IPS-15b (cell line): Measurements from ENCODE around the gene CCDC174.

Source experiments
- H3K27me3 ChIP-seq: one replicate; pipeline ENCODE4 v1.6.1; 2013; ENCODE audit warnings: low read length; ENCODE audit not compliant: control insufficient read depth, insufficient read depth
- H3K36me3 ChIP-seq: one replicate; pipeline ENCODE4 v1.6.1; 2013; ENCODE audit warnings: low read length; ENCODE audit not compliant: control insufficient read depth, insufficient read depth
- H3K4me1 ChIP-seq: one replicate; pipeline ENCODE4 v1.6.1; 2013; ENCODE audit warnings: mild to moderate bottlenecking, low read length; ENCODE audit not compliant: control insufficient read depth, insufficient read depth
- H3K4me3 ChIP-seq: one replicate; pipeline ENCODE4 v1.5.1; 2013; ENCODE audit warnings: low read depth, low read length
- H3K9ac ChIP-seq: one replicate; pipeline ENCODE4 v1.6.1; 2013; ENCODE audit warnings: low read depth, mild to moderate bottlenecking, low read length
- H3K9me3 ChIP-seq: one replicate; pipeline ENCODE4 v1.6.1; 2013; ENCODE audit warnings: mild to moderate bottlenecking, low read length; ENCODE audit not compliant: control insufficient read depth, insufficient read depth

The CCDC174 gene

GRCh38 chr3:14664170-14664569, 12.6 kb downstream of the CCDC174 start:
- Histone ChIP-seq H3K9me3 (no peaks in the 10 kb centered on the region), H3K36me3 (peaks cover 45% of the 10 kb centered on the region), H3K27me3 (no peaks in the 10 kb centered on the region), H3K9ac (no peak overlapping the region), H3K4me1 (no peaks in the 10 kb centered on the region), H3K4me3 (no peak overlapping the region)

- H3K9me3 ChIP-seq, result no peaks in the 10 kb centered on the region
- no peaks in the 10 kb centered on the region for H3K4me1 ChIP-seq
- H3K36me3 ChIP-seq, result peaks cover 14% of the 10 kb centered on the region
- no peaks in the 10 kb centered on the region for H3K27me3 ChIP-seq
- H3K9ac ChIP-seq, result no peak overlapping the region
- no peak overlapping the region for H3K4me3 ChIP-seq
Measured at GRCh38 chr3:14672588-14672987, 21.0 kb downstream of the CCDC174 start.

- no peaks in the 10 kb centered on the region for H3K4me1 ChIP-seq
- no peak within 1 kb of the TSS for H3K4me3 ChIP-seq
- peaks cover 9% of the 10 kb centered on the region for H3K36me3 ChIP-seq
- H3K9me3 ChIP-seq, result no peaks in the 10 kb centered on the region
- H3K27me3 ChIP-seq, result no peaks in the 10 kb centered on the region
- H3K9ac ChIP-seq, result no peak within 1 kb of the TSS
Measured at GRCh38 chr3:14674841-14675240, 23.3 kb downstream of the CCDC174 start, which contains the start of gene C3orf20. Gene C3orf20, plus strand, starts transcription at chr3:14675141. Its CDS starts 7,573 bp downstream, at chr3:14682714.

- Histone ChIP-seq H3K9me3 (no peaks in the 10 kb centered on the region), H3K4me1 (no peaks in the 10 kb centered on the region), H3K4me3 (no peak overlapping the region)
Measured at GRCh38 chr3:14676881-14677280, 25.3 kb downstream of the CCDC174 start.

DNA sequence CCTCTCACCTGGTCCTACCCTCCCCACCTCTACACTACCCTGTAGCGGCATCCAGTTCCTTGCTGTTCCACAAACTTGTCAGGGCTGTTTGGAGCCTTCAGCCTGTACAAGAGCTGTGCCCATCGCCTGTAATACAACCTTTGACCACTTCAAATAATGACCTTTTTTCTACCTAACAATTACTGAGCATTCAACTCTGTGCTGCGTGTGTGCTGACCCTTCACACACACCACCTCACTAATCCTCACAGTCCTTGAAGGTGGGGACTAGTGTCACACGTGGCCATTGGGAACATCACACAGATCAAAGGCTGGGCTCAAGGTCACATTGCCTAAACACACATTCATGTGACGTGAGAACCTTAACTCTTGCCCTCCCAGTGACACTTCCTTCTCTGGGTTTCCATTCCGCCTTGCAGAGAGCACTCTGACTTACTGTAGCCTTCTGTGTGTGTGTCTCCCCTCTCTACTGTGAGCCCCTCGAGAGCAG, 26.5 kb downstream of the CCDC174 start:
- Histone ChIP-seq H3K4me1 (no peaks in the 10 kb centered on the region), H3K9ac (no peak overlapping the region), H3K4me3 (no peak overlapping the region), H3K9me3 (no peaks in the 10 kb centered on the region), H3K27me3 (no peaks in the 10 kb centered on the region), H3K36me3 (no peaks in the 10 kb centered on the region)

More at GRCh38 chr3:14676881-14677280, 25.3 kb downstream of the CCDC174 start:
- H3K36me3 ChIP-seq, result peaks cover 4% of the 10 kb centered on the region
- no peaks in the 10 kb centered on the region for H3K27me3 ChIP-seq
- H3K9ac ChIP-seq, result no peak overlapping the region

DNA sequence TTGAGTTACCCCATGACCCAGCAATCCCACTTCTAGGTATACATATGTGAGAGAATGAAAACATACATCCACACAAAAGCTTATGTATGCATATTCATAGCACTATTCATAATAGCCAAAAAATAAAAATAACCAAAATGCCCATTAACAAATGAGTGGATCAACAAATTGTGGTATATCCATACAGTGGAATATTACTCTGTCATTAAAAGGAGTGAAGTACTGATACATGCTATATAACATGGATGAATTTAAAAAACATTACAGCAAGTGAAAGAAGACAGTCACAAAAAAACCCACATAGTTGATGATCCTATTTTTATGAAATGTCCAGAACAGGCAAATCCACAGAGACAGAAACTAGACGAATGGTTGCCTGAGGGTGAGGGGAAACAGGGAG, 28.6 kb downstream of the CCDC174 start:
- Histone ChIP-seq H3K9me3 (no peaks in the 10 kb centered on the region), H3K4me1 (no peaks in the 10 kb centered on the region), H3K4me3 (no peak overlapping the region), H3K36me3 (no peaks in the 10 kb centered on the region), H3K9ac (no peak overlapping the region), H3K27me3 (no peaks in the 10 kb centered on the region)

DNA sequence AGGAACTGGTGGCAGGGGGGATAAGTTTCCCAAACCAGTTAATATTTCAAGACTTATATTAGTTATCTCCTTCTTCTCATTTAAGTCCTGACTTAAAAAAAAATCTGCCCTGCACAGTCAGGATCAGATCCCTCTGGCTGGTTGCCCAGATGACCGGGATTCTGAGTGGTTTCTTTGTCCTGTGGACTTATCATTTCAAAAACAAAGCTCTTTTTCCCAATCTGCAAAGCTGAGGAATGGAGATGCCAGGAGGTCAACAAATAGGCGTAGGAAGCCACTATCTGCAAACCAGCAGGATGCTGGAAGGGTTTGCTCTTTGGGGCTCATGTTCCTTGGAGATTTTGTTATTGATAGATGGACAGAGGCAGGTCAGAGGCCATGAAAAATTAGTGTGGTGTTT, 29.2 kb downstream of the CCDC174 start:
- H3K27me3 ChIP-seq, result no peaks in the 10 kb centered on the region
- no peak overlapping the region for H3K4me3 ChIP-seq
- H3K9ac ChIP-seq, result no peak overlapping the region
- H3K9me3 ChIP-seq, result no peaks in the 10 kb centered on the region
- H3K36me3 ChIP-seq, result no peaks in the 10 kb centered on the region
- H3K4me1 ChIP-seq, result no peaks in the 10 kb centered on the region

DNA sequence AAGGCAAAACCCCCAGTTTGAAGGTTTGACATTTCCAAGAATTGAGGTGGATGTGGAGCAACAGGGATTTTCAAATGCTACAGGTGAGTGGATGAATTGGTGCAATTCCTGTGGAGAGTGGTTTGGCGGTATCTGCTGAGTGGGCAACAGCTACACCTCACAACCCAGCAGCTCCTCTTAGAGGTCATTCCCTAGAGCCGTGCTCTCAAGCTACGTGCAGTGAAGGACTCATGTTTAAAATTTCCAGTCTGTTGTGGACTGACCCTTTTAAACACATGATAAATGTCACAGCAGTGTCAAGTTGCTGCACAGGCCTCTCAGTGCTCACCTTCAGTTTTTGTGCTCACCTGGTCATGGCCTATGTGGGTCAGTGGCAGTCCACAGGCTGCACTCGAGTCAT, 32.9 kb downstream of the CCDC174 start:
- Histone ChIP-seq H3K27me3 (no peaks in the 10 kb centered on the region), H3K4me1 (no peaks in the 10 kb centered on the region), H3K9ac (no peak overlapping the region), H3K36me3 (no peaks in the 10 kb centered on the region), H3K4me3 (no peak overlapping the region), H3K9me3 (no peaks in the 10 kb centered on the region)

- Histone ChIP-seq H3K9me3 (no peaks in the 10 kb centered on the region), H3K36me3 (no peaks in the 10 kb centered on the region), H3K9ac (no peak overlapping the region), H3K4me3 (no peak overlapping the region), H3K27me3 (no peaks in the 10 kb centered on the region), H3K4me1 (no peaks in the 10 kb centered on the region)
Measured at GRCh38 chr3:14685179-14685578, 33.6 kb downstream of the CCDC174 start.

DNA sequence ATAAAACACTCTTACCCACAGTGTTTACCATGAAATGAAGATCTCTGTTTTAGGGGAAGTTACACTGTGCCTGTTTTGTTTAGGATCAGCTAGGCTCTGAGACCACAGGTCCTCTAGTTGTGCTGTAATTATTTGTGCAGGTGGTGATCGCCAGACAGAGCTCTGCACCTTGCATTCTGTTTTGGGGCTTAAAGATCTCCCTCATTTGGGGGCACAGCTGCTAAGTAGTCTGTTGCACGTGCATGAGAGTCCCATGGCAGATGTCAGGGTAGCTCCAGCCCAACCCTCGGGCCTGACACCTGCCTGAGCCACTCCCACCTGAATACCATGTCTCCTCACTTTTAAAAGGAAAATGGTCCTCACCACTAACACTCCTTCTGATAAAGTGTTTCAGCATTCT, 35.8 kb downstream of the CCDC174 start:
- no peaks in the 10 kb centered on the region for H3K4me1 ChIP-seq
- no peaks in the 10 kb centered on the region for H3K9me3 ChIP-seq
- H3K27me3 ChIP-seq, result no peaks in the 10 kb centered on the region
- H3K36me3 ChIP-seq, result no peaks in the 10 kb centered on the region
- no peak overlapping the region for H3K9ac ChIP-seq
- H3K4me3 ChIP-seq, result no peak overlapping the region

GRCh38 chr3:14688525-14688924, 37.0 kb downstream of the CCDC174 start:
- H3K4me1 ChIP-seq, result no peaks in the 10 kb centered on the region
- no peaks in the 10 kb centered on the region for H3K27me3 ChIP-seq
- H3K9me3 ChIP-seq, result no peaks in the 10 kb centered on the region
- H3K4me3 ChIP-seq, result no peak overlapping the region
- no peaks in the 10 kb centered on the region for H3K36me3 ChIP-seq
- no peak overlapping the region for H3K9ac ChIP-seq

DNA sequence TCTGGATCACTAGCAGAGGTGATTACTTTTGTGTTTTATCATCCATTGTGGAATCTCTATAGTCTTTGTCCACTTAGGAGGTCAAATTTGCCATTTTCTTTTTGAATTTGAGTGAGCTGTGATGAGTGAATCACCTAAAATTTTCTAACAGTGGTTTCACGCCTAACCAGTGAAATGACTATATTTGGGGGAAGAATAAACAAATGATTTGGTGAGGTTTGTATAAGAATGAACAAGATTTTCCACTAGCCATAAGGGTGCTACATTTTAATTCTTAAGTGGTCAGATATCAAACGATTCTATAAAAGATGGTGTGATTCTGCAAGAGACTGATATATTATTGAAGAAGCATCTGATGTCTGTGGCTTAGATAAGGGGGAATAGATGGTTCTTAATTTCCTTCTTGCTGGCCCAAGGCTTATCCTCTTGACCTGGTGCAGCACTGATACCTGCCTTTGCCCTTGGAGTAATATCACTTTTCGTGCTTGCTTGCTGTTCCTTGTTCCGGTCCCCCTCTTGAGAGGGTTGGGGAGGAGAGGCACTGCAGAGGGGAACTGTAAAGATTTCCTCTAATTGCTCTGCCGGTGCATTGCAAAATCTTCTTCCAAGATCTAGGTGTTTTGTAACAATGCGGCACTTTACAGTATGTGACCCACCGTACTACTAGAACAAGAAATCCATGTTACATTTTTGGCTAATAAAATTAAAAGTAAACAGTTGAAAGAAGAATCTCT, 37.9 kb downstream of the CCDC174 start:
- Histone ChIP-seq H3K9me3 (no peaks in the 10 kb centered on the region), H3K9ac (no peak overlapping the region), H3K36me3 (no peaks in the 10 kb centered on the region), H3K4me1 (no peaks in the 10 kb centered on the region), H3K4me3 (no peak overlapping the region), H3K27me3 (no peaks in the 10 kb centered on the region)
